ENCODE results near the gene ARPC4.

- TF ChIP-seq, protein P1, sequence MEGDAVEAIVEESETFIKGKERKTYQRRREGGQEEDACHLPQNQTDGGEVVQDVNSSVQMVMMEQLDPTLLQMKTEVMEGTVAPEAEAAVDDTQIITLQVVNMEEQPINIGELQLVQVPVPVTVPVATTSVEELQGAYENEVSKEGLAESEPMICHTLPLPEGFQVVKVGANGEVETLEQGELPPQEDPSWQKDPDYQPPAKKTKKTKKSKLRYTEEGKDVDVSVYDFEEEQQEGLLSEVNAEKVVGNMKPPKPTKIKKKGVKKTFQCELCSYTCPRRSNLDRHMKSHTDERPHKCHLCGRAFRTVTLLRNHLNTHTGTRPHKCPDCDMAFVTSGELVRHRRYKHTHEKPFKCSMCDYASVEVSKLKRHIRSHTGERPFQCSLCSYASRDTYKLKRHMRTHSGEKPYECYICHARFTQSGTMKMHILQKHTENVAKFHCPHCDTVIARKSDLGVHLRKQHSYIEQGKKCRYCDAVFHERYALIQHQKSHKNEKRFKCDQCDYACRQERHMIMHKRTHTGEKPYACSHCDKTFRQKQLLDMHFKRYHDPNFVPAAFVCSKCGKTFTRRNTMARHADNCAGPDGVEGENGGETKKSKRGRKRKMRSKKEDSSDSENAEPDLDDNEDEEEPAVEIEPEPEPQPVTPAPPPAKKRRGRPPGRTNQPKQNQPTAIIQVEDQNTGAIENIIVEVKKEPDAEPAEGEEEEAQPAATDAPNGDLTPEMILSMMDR (IDR thresholded peaks at IDR 0.05): no peak
- no peak for TF ChIP-seq EP300 (IDR thresholded peaks at IDR 0.05)
Measured at GRCh38 chr3:9760779-9761505, 31.9 kb upstream of the ARPC4 start.
